ENCODE results near the gene LHFPL6.

DNA sequence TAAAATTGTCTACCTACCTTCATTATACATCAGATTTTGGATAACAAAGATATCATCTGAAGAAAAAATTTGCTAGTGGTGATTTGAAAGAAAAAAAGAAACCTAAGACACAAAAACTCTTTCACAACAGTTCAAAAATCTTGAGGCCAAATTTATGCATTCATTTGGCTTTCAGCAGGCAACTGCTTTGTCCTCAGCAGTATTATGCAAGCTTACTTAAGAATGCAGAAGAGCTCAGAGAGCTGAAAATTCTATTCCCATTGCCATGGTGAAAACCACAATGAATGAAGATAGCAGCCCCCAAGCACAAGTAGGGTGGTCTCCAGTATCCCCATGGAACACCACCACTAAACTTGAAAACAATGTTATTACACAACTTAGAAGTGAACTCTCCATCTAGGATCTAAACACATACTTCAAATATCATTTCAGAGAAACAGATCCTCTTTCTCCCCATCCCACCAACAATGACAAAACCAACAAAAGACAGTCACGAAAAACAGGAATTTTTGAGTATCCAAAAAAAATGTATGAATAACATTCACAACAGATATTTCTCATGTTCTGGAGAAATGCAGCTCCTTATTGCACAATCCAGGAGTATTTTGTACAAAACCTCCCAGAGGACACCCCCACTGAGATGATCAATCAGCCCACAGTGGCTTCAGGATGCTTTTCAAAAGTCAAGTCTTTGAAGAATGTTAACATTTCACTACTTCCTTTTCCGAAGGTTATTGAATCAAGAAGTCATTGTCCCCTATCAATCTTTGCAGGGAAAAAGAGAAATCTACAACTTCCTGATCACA is 192.7 kb downstream of the LHFPL6 start:
- TF ChIP-seq, protein P1, sequence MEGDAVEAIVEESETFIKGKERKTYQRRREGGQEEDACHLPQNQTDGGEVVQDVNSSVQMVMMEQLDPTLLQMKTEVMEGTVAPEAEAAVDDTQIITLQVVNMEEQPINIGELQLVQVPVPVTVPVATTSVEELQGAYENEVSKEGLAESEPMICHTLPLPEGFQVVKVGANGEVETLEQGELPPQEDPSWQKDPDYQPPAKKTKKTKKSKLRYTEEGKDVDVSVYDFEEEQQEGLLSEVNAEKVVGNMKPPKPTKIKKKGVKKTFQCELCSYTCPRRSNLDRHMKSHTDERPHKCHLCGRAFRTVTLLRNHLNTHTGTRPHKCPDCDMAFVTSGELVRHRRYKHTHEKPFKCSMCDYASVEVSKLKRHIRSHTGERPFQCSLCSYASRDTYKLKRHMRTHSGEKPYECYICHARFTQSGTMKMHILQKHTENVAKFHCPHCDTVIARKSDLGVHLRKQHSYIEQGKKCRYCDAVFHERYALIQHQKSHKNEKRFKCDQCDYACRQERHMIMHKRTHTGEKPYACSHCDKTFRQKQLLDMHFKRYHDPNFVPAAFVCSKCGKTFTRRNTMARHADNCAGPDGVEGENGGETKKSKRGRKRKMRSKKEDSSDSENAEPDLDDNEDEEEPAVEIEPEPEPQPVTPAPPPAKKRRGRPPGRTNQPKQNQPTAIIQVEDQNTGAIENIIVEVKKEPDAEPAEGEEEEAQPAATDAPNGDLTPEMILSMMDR (IDR thresholded peaks at IDR 0.05; ENCODE audit: borderline replicate concordance, extremely low read depth, low read length, poor library complexity, severe bottlenecking): no peak
- TF ChIP-seq EZH2 (IDR thresholded peaks at IDR 0.05; ENCODE audit: borderline replicate concordance, low read depth, low read length, severe bottlenecking): no peak
